Kidney epithelial cell (primary cell): Measurements from ENCODE around the gene NACC2. TPM values are rescaled to one million over a fixed set of nuclear protein-coding genes. Genes with fewer than 3 reads are reported as not detected.
A peak's percentile ranks its signal among the peaks of the same experiment; 100 is the strongest.

Experiments used
- DNase-seq: peaks from one replicate; pipeline ENCODE4 v3.0.0-alpha.2; 2010; ENCODE audit warnings: low read depth
- H3K27me3 ChIP-seq: 2 replicates; pipeline ENCODE4 v1.6.0; 2011; ENCODE audit warnings: low read length; ENCODE audit not compliant: control insufficient read depth, insufficient read depth
- H3K36me3 ChIP-seq: 2 replicates; pipeline ENCODE4 v1.5.1; 2011; ENCODE audit warnings: low read length; ENCODE audit not compliant: control insufficient read depth, insufficient read depth
- H3K4me3 ChIP-seq: 2 replicates; pipeline ENCODE4 v1.5.1; 2011; ENCODE audit warnings: low read depth, mild to moderate bottlenecking, control low read depth, low read length
- total RNA-seq: library from RNA; depleted of rRNA; stranded (reverse); fragments of >200 nt; gene quantifications from 2 replicates; pipeline ENCODE4 v1.2.3, GENCODE V29; 2015
- TF ChIP-seq, protein P1 (sequence below): IDR thresholded peaks from 2 replicates; pipeline ENCODE4 v1.5.1; 2011; ENCODE audit warnings: mild to moderate bottlenecking, moderate library complexity, low read length, control low read depth, inconsistent platforms; ENCODE audit not compliant: insufficient read depth, poor library complexity, severe bottlenecking

The NACC2 gene
- total RNA-seq, 1 donor from 2014 or later: 26.0 TPM

- Histone ChIP-seq H3K36me3 (no peaks in the 10 kb centered on the region), H3K27me3 (peaks cover 62% of the 10 kb centered on the region), H3K4me3 (no peak overlapping the region)
- DNase-seq: no peak
- TF ChIP-seq, protein P1, sequence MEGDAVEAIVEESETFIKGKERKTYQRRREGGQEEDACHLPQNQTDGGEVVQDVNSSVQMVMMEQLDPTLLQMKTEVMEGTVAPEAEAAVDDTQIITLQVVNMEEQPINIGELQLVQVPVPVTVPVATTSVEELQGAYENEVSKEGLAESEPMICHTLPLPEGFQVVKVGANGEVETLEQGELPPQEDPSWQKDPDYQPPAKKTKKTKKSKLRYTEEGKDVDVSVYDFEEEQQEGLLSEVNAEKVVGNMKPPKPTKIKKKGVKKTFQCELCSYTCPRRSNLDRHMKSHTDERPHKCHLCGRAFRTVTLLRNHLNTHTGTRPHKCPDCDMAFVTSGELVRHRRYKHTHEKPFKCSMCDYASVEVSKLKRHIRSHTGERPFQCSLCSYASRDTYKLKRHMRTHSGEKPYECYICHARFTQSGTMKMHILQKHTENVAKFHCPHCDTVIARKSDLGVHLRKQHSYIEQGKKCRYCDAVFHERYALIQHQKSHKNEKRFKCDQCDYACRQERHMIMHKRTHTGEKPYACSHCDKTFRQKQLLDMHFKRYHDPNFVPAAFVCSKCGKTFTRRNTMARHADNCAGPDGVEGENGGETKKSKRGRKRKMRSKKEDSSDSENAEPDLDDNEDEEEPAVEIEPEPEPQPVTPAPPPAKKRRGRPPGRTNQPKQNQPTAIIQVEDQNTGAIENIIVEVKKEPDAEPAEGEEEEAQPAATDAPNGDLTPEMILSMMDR: no peak
These were observed 41.2 kb upstream of the NACC2 start for GRCh38 chr9:136136127-136136925.

DNA sequence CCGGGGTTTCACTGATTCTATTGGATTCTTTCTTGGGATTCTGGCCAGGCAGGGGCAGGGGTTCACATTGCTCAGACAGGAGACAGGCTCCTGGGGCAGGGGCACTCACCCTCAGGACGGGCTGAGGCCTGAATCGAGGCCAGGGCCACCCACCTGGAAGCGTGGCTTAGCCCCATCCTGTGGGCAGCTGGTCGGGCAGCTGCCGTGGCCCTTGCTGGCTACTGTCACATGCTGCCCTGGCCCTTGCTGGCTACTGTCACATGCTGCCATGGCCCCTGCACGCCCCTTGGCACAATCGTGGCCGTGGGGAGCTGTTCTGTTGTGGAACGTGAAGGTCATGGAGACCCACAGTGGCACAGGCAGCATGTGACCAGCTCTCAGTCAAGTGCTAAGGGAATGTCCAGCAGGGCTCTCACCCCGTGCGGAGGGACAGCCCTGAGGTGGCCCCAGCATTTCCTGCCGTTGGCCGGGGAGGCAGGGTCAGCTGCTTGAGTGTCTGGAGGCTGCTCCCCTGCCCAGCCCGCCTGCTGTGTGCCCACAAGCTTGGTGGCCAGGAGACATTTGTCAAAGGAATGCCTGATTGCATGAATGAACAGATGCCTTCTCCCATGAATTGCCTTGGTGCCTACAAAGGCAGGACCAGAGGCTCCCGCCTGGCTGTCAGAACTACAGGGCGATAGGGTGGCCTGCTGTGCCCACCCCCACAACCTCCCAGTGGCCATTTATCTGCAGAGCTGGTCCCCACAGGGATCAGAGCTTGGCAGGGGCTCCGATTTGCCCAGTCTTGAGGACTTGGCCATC lies 40.4 kb upstream of the NACC2 start:
- TF ChIP-seq, protein P1: no peak
- Histone ChIP-seq H3K27me3 (peaks cover 68% of the 10 kb centered on the region), H3K4me3 (no peak overlapping the region), H3K36me3 (no peaks in the 10 kb centered on the region)
- DNase-seq: no peak

DNA sequence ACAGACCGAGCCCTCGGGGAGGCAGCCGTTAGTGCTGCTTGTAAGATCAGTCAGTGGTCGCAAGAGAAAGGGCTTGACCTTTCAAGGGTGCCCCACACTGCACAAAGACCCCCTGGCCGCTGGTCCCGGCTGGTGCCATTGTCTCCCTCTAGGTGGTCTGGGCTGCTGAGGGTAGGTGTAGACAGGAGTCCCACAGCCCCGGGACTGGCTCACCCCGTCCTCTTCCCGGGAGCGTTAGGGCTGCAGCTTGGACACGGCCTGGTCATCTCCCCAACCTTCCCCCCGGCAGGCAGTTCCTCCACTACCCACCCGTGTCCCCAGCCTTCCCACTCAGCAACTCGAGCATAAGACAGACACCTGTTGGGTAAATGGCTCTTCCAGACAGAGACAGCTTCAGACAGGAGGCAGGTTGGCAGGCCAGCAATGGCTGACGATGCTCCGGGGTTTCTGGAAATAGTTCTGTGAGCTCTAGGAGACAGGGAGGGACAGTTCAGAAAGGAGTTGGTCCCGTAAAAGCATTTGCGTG lies 38.9 kb upstream of the NACC2 start:
- H3K4me3 ChIP-seq: no peak overlapping the region
- no peaks in the 10 kb centered on the region for H3K36me3 ChIP-seq
- no peak for DNase-seq
- TF ChIP-seq, protein P1: no peak
- H3K27me3 ChIP-seq: peaks cover 78% of the 10 kb centered on the region

GRCh38 chr9:136133191-136133958 lies 38.3 kb upstream of the NACC2 start:
- peaks cover 79% of the 10 kb centered on the region for H3K27me3 ChIP-seq
- no peaks in the 10 kb centered on the region for H3K36me3 ChIP-seq
- H3K4me3 ChIP-seq: peak overlapping the region; percentile 4
- TF ChIP-seq, protein P1: no peak
- DNase-seq: no peak

DNA sequence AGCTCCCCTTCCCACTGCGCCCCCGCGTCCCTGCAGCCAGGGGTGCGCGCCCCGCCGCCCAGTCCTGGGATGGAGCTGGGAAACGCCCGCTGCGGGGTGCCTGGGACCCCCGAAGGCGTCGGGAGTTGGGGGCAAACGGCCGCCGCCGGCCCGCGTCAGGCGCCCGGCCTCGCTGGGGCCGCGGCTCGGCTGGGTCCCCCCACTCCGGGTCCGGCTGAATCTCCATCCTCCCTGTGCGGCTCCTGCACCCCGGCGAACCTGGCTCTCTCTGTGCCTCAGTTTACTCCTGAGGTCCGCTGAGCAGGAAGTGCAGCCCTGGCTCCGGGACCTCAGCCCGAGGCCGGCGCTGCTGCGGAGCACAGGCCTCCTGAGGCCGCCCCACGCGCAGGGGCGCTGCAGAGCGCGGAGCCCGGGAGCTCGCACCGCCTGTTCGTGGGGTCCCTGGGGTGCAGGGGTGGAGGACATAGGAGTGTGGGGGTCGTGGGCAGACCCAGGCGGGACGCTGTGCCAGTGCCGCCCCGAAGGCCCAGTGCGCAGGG lies 37.5 kb upstream of the NACC2 start:
- TF ChIP-seq, protein P1: no peak
- Histone ChIP-seq H3K27me3 (peaks cover 84% of the 10 kb centered on the region), H3K4me3 (no peak overlapping the region), H3K36me3 (no peaks in the 10 kb centered on the region)
- no peak for DNase-seq
